PC-3 (cell line): ENCODE data around the gene ANKHD1. TPM values are rescaled to one million over a fixed set of nuclear protein-coding genes. Genes with fewer than 3 reads are reported as not detected.

Experiments
- ATAC-seq: fragments of 200-7000 bp; cut with Tn5 transposase; 2 replicates; pipeline ENCODE4 v1.9.1; 2020; ENCODE audit warnings: mild to moderate bottlenecking, moderate library complexity
- BruUV-seq: library from RNA; stranded (reverse); fragments of 400-500 nt; replicated peaks from 2 replicates; lab custom pipeline; 2021; lab: Mats Ljungman, UMichigan
- CTCF ChIA-PET: fragments of 300-600 bp; sonication (Branson Sonifier 250); formaldehyde crosslinking; loops from one replicate; lab custom pipeline; 2022; ENCODE audit warnings: antibody characterized with exemption; lab: Charles Lee
- POLR2A ChIA-PET: fragments of 300-600 bp; sonication (Branson Sonifier 250); formaldehyde crosslinking; loops from one replicate; lab custom pipeline; 2022; ENCODE audit warnings: antibody characterized with exemption; ENCODE audit not compliant: unreplicated experiment; lab: Charles Lee
- DNase-seq: peaks from one replicate; pipeline ENCODE4 v3.0.0-alpha.2; 2015
- H2AFZ ChIP-seq: fragments of 300-600 bp; sonication (generic); 2 replicates; pipeline ENCODE4 v1.6.0; 2016; ENCODE audit warnings: antibody characterized with exemption, low read length
- H3F3A ChIP-seq: fragments of 300-600 bp; sonication (generic); one replicate; pipeline ENCODE4 v1.6.0; 2017; ENCODE audit warnings: antibody characterized with exemption, low read length, control low read depth, mild to moderate bottlenecking; ENCODE audit not compliant: unreplicated experiment
- H3K27ac ChIP-seq: fragments of 300-600 bp; sonication (generic); 2 replicates; pipeline ENCODE4 v1.5.1; 2016; ENCODE audit warnings: mild to moderate bottlenecking, low read length
- H3K27me3 ChIP-seq: fragments of 300-600 bp; sonication (generic); 2 replicates; pipeline ENCODE4 v1.6.1; 2016; ENCODE audit warnings: low read length, mixed read lengths
- H3K36me3 ChIP-seq: fragments of 300-600 bp; sonication (generic); 2 replicates; pipeline ENCODE4 v1.6.1; 2016; ENCODE audit warnings: low read depth, mixed run types, low read length, mixed read lengths
- H3K4me1 ChIP-seq: fragments of 300-600 bp; sonication (generic); 2 replicates; pipeline ENCODE4 v1.5.1; 2016; ENCODE audit warnings: low read length; ENCODE audit not compliant: insufficient read depth
- H3K4me2 ChIP-seq: fragments of 300-600 bp; sonication (generic); 2 replicates; pipeline ENCODE4 v1.6.0; 2016; ENCODE audit warnings: low read length
- H3K4me3 ChIP-seq: fragments of 300-600 bp; sonication (generic); 2 replicates; pipeline ENCODE4 v1.5.1; 2016; ENCODE audit warnings: mild to moderate bottlenecking, low read length, mixed read lengths
- H3K79me2 ChIP-seq: fragments of 300-600 bp; sonication (generic); 2 replicates; pipeline ENCODE4 v1.6.1; 2017; ENCODE audit warnings: low read length, mixed read lengths
- H3K9ac ChIP-seq: fragments of 300-600 bp; sonication (generic); 2 replicates; pipeline ENCODE4 v1.6.0; 2016; ENCODE audit warnings: mild to moderate bottlenecking, low read length
- H3K9me2 ChIP-seq: fragments of 300-600 bp; sonication (generic); replicated peaks from 2 replicates; pipeline ENCODE4 v1.6.1; 2016; ENCODE audit warnings: mixed run types, low read length, mixed read lengths
- H3K9me3 ChIP-seq: fragments of 300-600 bp; sonication (generic); 2 replicates; pipeline ENCODE4 v1.6.1; 2016; ENCODE audit warnings: low read length, mixed read lengths
- H4K20me1 ChIP-seq: fragments of 300-600 bp; sonication (generic); 2 replicates; pipeline ENCODE4 v1.6.1; 2016; ENCODE audit warnings: low read length, mixed read lengths
- EZH2 ChIP-seq: fragments of 300-600 bp; sonication (generic); IDR thresholded peaks from one replicate; pipeline ENCODE4 v1.6.1; 2017; ENCODE audit warnings: antibody characterized with exemption, mild to moderate bottlenecking, low read length; ENCODE audit not compliant: unreplicated experiment
- EZH2phosphoT487 ChIP-seq: fragments of 300-600 bp; sonication (generic); IDR thresholded peaks from 2 replicates; pipeline ENCODE4 v1.6.1; 2018; ENCODE audit warnings: mild to moderate bottlenecking, antibody characterized with exemption, low read length, borderline replicate concordance
- intact Hi-C: fragments of 100-400 bp; cut with micrococcal nuclease; formaldehyde crosslinking; loops from 2 replicates; pipeline ENCODE4 v1.9.0; 2023
- microRNA-seq: library from miRNA; unstranded; fragments of <30 nt; microRNA quantifications from one replicate; pipeline ENCODE4 v1.1.0, GENCODE V29; 2020; ENCODE audit not compliant: unreplicated experiment
- total RNA-seq: library from RNA; depleted of rRNA; stranded (reverse); fragments of >200 nt; gene quantifications from 2 replicates; pipeline ENCODE4 v1.2.3, GENCODE V29; 2014; rRNA removed
- TF ChIP-seq, protein P1 (sequence below): fragments of 300-600 bp; sonication (generic); conservative IDR thresholded peaks from 2 replicates; pipeline ENCODE4 v1.5.1; 2017; ENCODE audit warnings: antibody characterized with exemption, low read depth, mild to moderate bottlenecking, low read length

The ANKHD1 gene
- total RNA-seq, 1 experiment from 2014 or later: 64.6 TPM

DNA sequence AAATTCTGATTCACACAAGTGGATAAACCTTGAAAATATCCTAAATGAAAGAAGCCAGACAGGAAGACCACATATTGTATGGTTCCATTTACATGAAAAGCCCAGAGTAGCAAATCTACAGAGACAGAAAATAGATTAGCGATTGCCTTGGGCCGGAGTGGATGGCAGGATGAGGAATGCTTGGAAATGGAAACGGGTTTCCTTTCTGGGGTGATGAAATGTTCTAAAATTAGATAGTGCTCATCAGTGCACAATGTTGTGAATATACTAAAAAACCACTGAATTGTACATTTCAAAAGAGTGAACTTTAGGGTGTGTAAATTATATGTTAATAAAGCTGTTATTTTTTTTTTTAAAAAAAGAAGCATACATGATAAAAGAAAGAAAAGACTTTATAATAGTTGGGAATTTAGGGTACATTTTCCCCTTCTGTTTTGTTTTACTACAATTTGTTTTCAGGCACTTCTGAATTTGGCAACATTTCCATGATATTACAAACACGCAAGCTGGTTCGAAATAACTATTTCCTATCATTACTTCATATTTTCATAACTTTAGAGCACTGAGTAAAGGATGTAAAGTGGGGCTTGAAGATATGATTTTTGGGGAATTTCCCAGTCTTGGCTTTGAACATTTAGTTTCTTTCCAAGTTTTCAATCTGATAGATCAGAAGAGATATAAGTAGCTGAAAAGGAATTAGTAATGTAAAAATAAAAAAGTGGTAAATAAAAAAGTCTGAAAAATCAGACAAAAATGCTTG is 186.9 kb downstream of the ANKHD1 start:
- BruUV-seq: no TSS peak
- DNase-seq (no peak), ATAC-seq (no peak)
- Histone ChIP-seq H3K27ac (no peak overlapping the region), H4K20me1 (no peaks in the 10 kb centered on the region), H3K4me3 (no peak overlapping the region), H3K9me2 (no peaks in the 10 kb centered on the region), H3K79me2 (no peaks in the 10 kb centered on the region), H3K4me1 (no peaks in the 10 kb centered on the region), H3K9me3 (no peaks in the 10 kb centered on the region), H3K4me2 (no peak overlapping the region), H3F3A (no peaks in the 10 kb centered on the region), H2AFZ (no peak overlapping the region), H3K9ac (no peak overlapping the region), H3K27me3 (no peaks in the 10 kb centered on the region), H3K36me3 (no peaks in the 10 kb centered on the region)
- POLR2A ChIA-PET: no interaction called here
- CTCF ChIA-PET: no interaction called here
- TF ChIP-seq, protein P1, sequence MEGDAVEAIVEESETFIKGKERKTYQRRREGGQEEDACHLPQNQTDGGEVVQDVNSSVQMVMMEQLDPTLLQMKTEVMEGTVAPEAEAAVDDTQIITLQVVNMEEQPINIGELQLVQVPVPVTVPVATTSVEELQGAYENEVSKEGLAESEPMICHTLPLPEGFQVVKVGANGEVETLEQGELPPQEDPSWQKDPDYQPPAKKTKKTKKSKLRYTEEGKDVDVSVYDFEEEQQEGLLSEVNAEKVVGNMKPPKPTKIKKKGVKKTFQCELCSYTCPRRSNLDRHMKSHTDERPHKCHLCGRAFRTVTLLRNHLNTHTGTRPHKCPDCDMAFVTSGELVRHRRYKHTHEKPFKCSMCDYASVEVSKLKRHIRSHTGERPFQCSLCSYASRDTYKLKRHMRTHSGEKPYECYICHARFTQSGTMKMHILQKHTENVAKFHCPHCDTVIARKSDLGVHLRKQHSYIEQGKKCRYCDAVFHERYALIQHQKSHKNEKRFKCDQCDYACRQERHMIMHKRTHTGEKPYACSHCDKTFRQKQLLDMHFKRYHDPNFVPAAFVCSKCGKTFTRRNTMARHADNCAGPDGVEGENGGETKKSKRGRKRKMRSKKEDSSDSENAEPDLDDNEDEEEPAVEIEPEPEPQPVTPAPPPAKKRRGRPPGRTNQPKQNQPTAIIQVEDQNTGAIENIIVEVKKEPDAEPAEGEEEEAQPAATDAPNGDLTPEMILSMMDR: no peak
- TF ChIP-seq EZH2 (no peak), EZH2phosphoT487 (no peak)
- intact Hi-C loops: no loop called here

Small RNA genes within 50 kb of the gene (microRNA-seq; reads per million reads assigned to microRNA genes)
- not detected for gene MIR6831

Other genes starting within 250 kb of the ANKHD1 start
- 24.3 and 43.3 TPM in 2 replicates for gene CYSTM1, start 226.6 kb upstream of the ANKHD1 start, total RNA-seq
- gene PFDN1, start 98.7 kb upstream of the ANKHD1 start, total RNA-seq: 91.9 and 125 TPM in 2 replicates
- 82.6 and 85.9 TPM in 2 replicates for gene HBEGF, start 55.2 kb upstream of the ANKHD1 start, total RNA-seq
- 0.29 TPM in 1 of 2 replicates, not detected in the other for gene SLC4A9, start 41.6 kb upstream of the ANKHD1 start, total RNA-seq
- gene EIF4EBP3, start 145.8 kb downstream of the ANKHD1 start, total RNA-seq: not detected in 2 replicates
- 48.6 and 55.8 TPM in 2 replicates for gene SRA1, start 155.6 kb downstream of the ANKHD1 start, total RNA-seq
- 11.4 and 13.6 TPM in 2 replicates for gene APBB3, start 162.8 kb downstream of the ANKHD1 start, total RNA-seq
- gene SLC35A4, start 163.0 kb downstream of the ANKHD1 start, total RNA-seq: 25.0 and 29.1 TPM in 2 replicates
- not detected in 2 replicates for gene CD14, start 231.3 kb downstream of the ANKHD1 start, total RNA-seq
- 12.7 and 16.5 TPM in 2 replicates for gene TMCO6, start 237.6 kb downstream of the ANKHD1 start, total RNA-seq
- 84.5 and 108 TPM in 2 replicates for gene NDUFA2, start 245.8 kb downstream of the ANKHD1 start, total RNA-seq
- 87.5 and 117 TPM in 2 replicates for gene IK, start 246.0 kb downstream of the ANKHD1 start, total RNA-seq